GM21381 (cell line): ENCODE results near the gene KLK3.

Source experiments
- ATAC-seq: cut with Tn5 transposase; IDR thresholded peaks from one replicate; pipeline ENCODE4 v1.9.1; 2021; ENCODE audit warnings: mild to moderate bottlenecking, moderate library complexity; ENCODE audit not compliant: unreplicated experiment

The KLK3 gene

GRCh38 chr19:50896591-50897190 lies 42.0 kb downstream of the KLK3 start:
- peak; percentile 85 for ATAC-seq

GRCh38 chr19:50897191-50897607 lies 42.5 kb downstream of the KLK3 start:
- ATAC-seq: peak; percentile 21

- ATAC-seq: no peak
Measured at GRCh38 chr19:50897612-50898011, 42.9 kb downstream of the KLK3 start.

GRCh38 chr19:50898018-50898417 lies 43.3 kb downstream of the KLK3 start:
- no peak for ATAC-seq

GRCh38 chr19:50899569-50899968 lies 44.9 kb downstream of the KLK3 start:
- ATAC-seq: no peak

- ATAC-seq: no peak
Measured at GRCh38 chr19:50902640-50903039, 47.9 kb downstream of the KLK3 start.

- no peak for ATAC-seq
Measured at GRCh38 chr19:50906217-50906616, 51.5 kb downstream of the KLK3 start.

GRCh38 chr19:50908336-50908735 lies 53.6 kb downstream of the KLK3 start:
- ATAC-seq: no peak

GRCh38 chr19:50909240-50910070 lies 54.7 kb downstream of the KLK3 start:
- no peak for ATAC-seq
